B cell (primary cell): ENCODE results near the gene MEIS2.

Experiments
- CTCF ChIP-seq: fragments of 200-600 bp; IDR thresholded peaks from one replicate; pipeline ENCODE4 v1.8.0; 2022; ENCODE audit warnings: antibody characterized with exemption, mild to moderate bottlenecking
- EZH2 ChIP-seq: IDR thresholded peaks from 2 replicates; pipeline ENCODE4 v1.6.1; 2012; ENCODE audit warnings: borderline replicate concordance, low read depth, mild to moderate bottlenecking, moderate library complexity, low read length; ENCODE audit not compliant: insufficient read depth, poor library complexity, severe bottlenecking

GRCh38 chr15:36912311-36912712 lies 188.0 kb downstream of the MEIS2 start:
- TF ChIP-seq CTCF (no peak), EZH2 (no peak)
